Measurements from ENCODE around the gene CDC42SE1. TPM values are rescaled to one million over a fixed set of nuclear protein-coding genes. Genes with fewer than 3 reads are reported as not detected.

Gene CDC42SE1
- total and polyA plus RNA-seq, 2 donors: 92.0 to 95.9 TPM

GRCh38 chr1:151008244-151009205, 50.9 kb downstream of the CDC42SE1 start, which contains the start of gene PRUNE1:
Gene PRUNE1 (plus strand): TSS chr1:151008449. CDS start chr1:151008633, 184 bp downstream.
- H3K4me1 ChIP-seq (ENCODE audit: control insufficient read depth in 2 of 2, insufficient read depth in 2 of 2, low read length in 2 of 2): peaks cover 37 to 54% of the 10 kb centered on the region in 2 donors
- H3K9me3 ChIP-seq (ENCODE audit: control insufficient read depth in 2 of 2, insufficient read depth in 1 of 2, low read length in 1 of 2): no peaks in the 10 kb centered on the region
- under 1% methylated on average over 69 of the region's 69 CpGs for WGBS
- DNase-seq (ENCODE audit: low read depth in 6 of 9, low spot score in 9 of 9): peak; percentile 86 to 97 (median 90)
- H3K27ac ChIP-seq (ENCODE audit: low read depth in 1 of 2, low read length in 1 of 2): peak within 1 kb of the TSS; percentile 84
- peaks cover 3 to 6% of the 10 kb centered on the region in 2 donors for H3K36me3 ChIP-seq (ENCODE audit: control insufficient read depth in 2 of 2, insufficient read depth in 2 of 2, low read length in 1 of 2)
- H3K4me3 ChIP-seq (ENCODE audit: low read length in 2 of 2): peak within 1 kb of the TSS; percentile 81 to 93
- no peaks in the 10 kb centered on the region for H3K27me3 ChIP-seq (ENCODE audit: control insufficient read depth in 2 of 2, insufficient read depth in 1 of 2, low read length in 1 of 2)

- peaks cover 44 to 61% of the 10 kb centered on the region in 2 donors for H3K4me1 ChIP-seq (ENCODE audit: control insufficient read depth in 2 of 2, insufficient read depth in 2 of 2, low read length in 2 of 2)
- no peaks in the 10 kb centered on the region for H3K27me3 ChIP-seq (ENCODE audit: control insufficient read depth in 2 of 2, insufficient read depth in 1 of 2, low read length in 1 of 2)
- no peaks in the 10 kb centered on the region for H3K9me3 ChIP-seq (ENCODE audit: control insufficient read depth in 2 of 2, insufficient read depth in 1 of 2, low read length in 1 of 2)
- H3K4me3 ChIP-seq (ENCODE audit: low read length in 2 of 2): peak overlapping the region; percentile 81 to 93
- peaks cover under 1 to 6% of the 10 kb centered on the region in 2 donors for H3K36me3 ChIP-seq (ENCODE audit: control insufficient read depth in 2 of 2, insufficient read depth in 2 of 2, low read length in 1 of 2)
- DNase-seq (ENCODE audit: low read depth in 6 of 9, low spot score in 9 of 9): no peak
- H3K27ac ChIP-seq (ENCODE audit: low read depth in 1 of 2, low read length in 1 of 2): peak overlapping the region; percentile 84
- 44% methylated on average over 4 of the region's 4 CpGs for WGBS
These were observed 51.6 kb downstream of the CDC42SE1 start for GRCh38 chr1:151007853-151008243.

- WGBS: 2% methylated on average over 18 of the region's 18 CpGs
- Histone ChIP-seq H3K36me3 (ENCODE audit: control insufficient read depth in 2 of 2, insufficient read depth in 2 of 2, low read length in 1 of 2) (no peaks in the 10 kb centered on the region), H3K4me1 (ENCODE audit: control insufficient read depth in 2 of 2, insufficient read depth in 2 of 2, low read length in 2 of 2) (peaks cover 52 to 69% of the 10 kb centered on the region in 2 donors), H3K4me3 (ENCODE audit: low read length in 2 of 2) (peak within 1 kb of the TSS; percentile 41 to 47), H3K9me3 (ENCODE audit: control insufficient read depth in 2 of 2, insufficient read depth in 1 of 2, low read length in 1 of 2) (no peaks in the 10 kb centered on the region), H3K27me3 (ENCODE audit: control insufficient read depth in 2 of 2, insufficient read depth in 1 of 2, low read length in 1 of 2) (no peaks in the 10 kb centered on the region), H3K27ac (ENCODE audit: low read depth in 1 of 2, low read length in 1 of 2) (peak within 1 kb of the TSS; percentile 84)
- peak in 3 of 9 donors; percentile 23 to 63 (median 36) for DNase-seq (ENCODE audit: low read depth in 6 of 9, low spot score in 9 of 9)
These were observed 52.9 kb downstream of the CDC42SE1 start, which contains the start of gene MINDY1 for GRCh38 chr1:151006327-151007052. Gene MINDY1 (minus strand): TSS chr1:151006902. CDS start chr1:151002617, 4,285 bp downstream.

- no peaks in the 10 kb centered on the region for H3K36me3 ChIP-seq (ENCODE audit: control insufficient read depth in 2 of 2, insufficient read depth in 2 of 2, low read length in 1 of 2)
These were observed 53.6 kb downstream of the CDC42SE1 start for GRCh38 chr1:151005729-151006319.

GRCh38 chr1:151003180-151003579, 56.2 kb downstream of the CDC42SE1 start:
- Histone ChIP-seq H3K4me3 (ENCODE audit: low read length in 2 of 2) (no peak overlapping the region), H3K27ac (ENCODE audit: low read depth in 1 of 2, low read length in 1 of 2) (peak overlapping the region in 1 of 2 donors; percentile 21), H3K36me3 (ENCODE audit: control insufficient read depth in 2 of 2, insufficient read depth in 2 of 2, low read length in 1 of 2) (no peaks in the 10 kb centered on the region), H3K27me3 (ENCODE audit: control insufficient read depth in 2 of 2, insufficient read depth in 1 of 2, low read length in 1 of 2) (no peaks in the 10 kb centered on the region), H3K4me1 (ENCODE audit: control insufficient read depth in 2 of 2, insufficient read depth in 2 of 2, low read length in 2 of 2) (peaks cover 37 to 60% of the 10 kb centered on the region in 2 donors), H3K9me3 (ENCODE audit: control insufficient read depth in 2 of 2, insufficient read depth in 1 of 2, low read length in 1 of 2) (no peaks in the 10 kb centered on the region)
- DNase-seq (ENCODE audit: low read depth in 6 of 9, low spot score in 9 of 9): peak in 3 of 9 donors; percentile 35 to 69 (median 42)

More at GRCh38 chr1:151005729-151006319, 53.6 kb downstream of the CDC42SE1 start:
- H3K27ac ChIP-seq (ENCODE audit: low read depth in 1 of 2, low read length in 1 of 2): peak overlapping the region; percentile 65 to 70
- 49% methylated on average over 4 of the region's 4 CpGs for WGBS
- no peaks in the 10 kb centered on the region for H3K27me3 ChIP-seq (ENCODE audit: control insufficient read depth in 2 of 2, insufficient read depth in 1 of 2, low read length in 1 of 2)
- H3K4me3 ChIP-seq (ENCODE audit: low read length in 2 of 2): peak overlapping the region; percentile 41 to 47
- no peak for DNase-seq (ENCODE audit: low read depth in 6 of 9, low spot score in 9 of 9)
- H3K4me1 ChIP-seq (ENCODE audit: control insufficient read depth in 2 of 2, insufficient read depth in 2 of 2, low read length in 2 of 2): peaks cover 52 to 66% of the 10 kb centered on the region in 2 donors
- no peaks in the 10 kb centered on the region for H3K9me3 ChIP-seq (ENCODE audit: control insufficient read depth in 2 of 2, insufficient read depth in 1 of 2, low read length in 1 of 2)

- DNase-seq (ENCODE audit: low read depth in 6 of 9, low spot score in 9 of 9): no peak
- 83% methylated on average over 2 of the region's 2 CpGs for WGBS
- Histone ChIP-seq H3K4me3 (ENCODE audit: low read length in 2 of 2) (no peak overlapping the region), H3K4me1 (ENCODE audit: control insufficient read depth in 2 of 2, insufficient read depth in 2 of 2, low read length in 2 of 2) (peaks cover 33 to 55% of the 10 kb centered on the region in 2 donors), H3K27me3 (ENCODE audit: control insufficient read depth in 2 of 2, insufficient read depth in 1 of 2, low read length in 1 of 2) (no peaks in the 10 kb centered on the region), H3K9me3 (ENCODE audit: control insufficient read depth in 2 of 2, insufficient read depth in 1 of 2, low read length in 1 of 2) (no peaks in the 10 kb centered on the region), H3K36me3 (ENCODE audit: control insufficient read depth in 2 of 2, insufficient read depth in 2 of 2, low read length in 1 of 2) (peaks cover 0 to 1% of the 10 kb centered on the region in 2 donors), H3K27ac (ENCODE audit: low read depth in 1 of 2, low read length in 1 of 2) (no peak overlapping the region)
These were observed 56.8 kb downstream of the CDC42SE1 start for GRCh38 chr1:151002611-151003010.

- Histone ChIP-seq H3K36me3 (ENCODE audit: control insufficient read depth in 2 of 2, insufficient read depth in 2 of 2, low read length in 1 of 2) (peaks cover 0 to 4% of the 10 kb centered on the region in 2 donors), H3K27ac (ENCODE audit: low read depth in 1 of 2, low read length in 1 of 2) (no peak overlapping the region), H3K4me1 (ENCODE audit: control insufficient read depth in 2 of 2, insufficient read depth in 2 of 2, low read length in 2 of 2) (peaks cover 30 to 49% of the 10 kb centered on the region in 2 donors), H3K27me3 (ENCODE audit: control insufficient read depth in 2 of 2, insufficient read depth in 1 of 2, low read length in 1 of 2) (no peaks in the 10 kb centered on the region), H3K4me3 (ENCODE audit: low read length in 2 of 2) (no peak overlapping the region), H3K9me3 (ENCODE audit: control insufficient read depth in 2 of 2, insufficient read depth in 1 of 2, low read length in 1 of 2) (no peaks in the 10 kb centered on the region)
- no peak for DNase-seq (ENCODE audit: low read depth in 6 of 9, low spot score in 9 of 9)
- WGBS: 99% methylated on average over 3 of the region's 3 CpGs
These were observed 57.4 kb downstream of the CDC42SE1 start for GRCh38 chr1:151002051-151002450.

GRCh38 chr1:151001602-151002001, 57.8 kb downstream of the CDC42SE1 start:
- DNase-seq (ENCODE audit: low read depth in 6 of 9, low spot score in 9 of 9): no peak
- no peak overlapping the region for H3K27ac ChIP-seq (ENCODE audit: low read depth in 1 of 2, low read length in 1 of 2)
- peaks cover 0 to 4% of the 10 kb centered on the region in 2 donors for H3K36me3 ChIP-seq (ENCODE audit: control insufficient read depth in 2 of 2, insufficient read depth in 2 of 2, low read length in 1 of 2)
- no peaks in the 10 kb centered on the region for H3K9me3 ChIP-seq (ENCODE audit: control insufficient read depth in 2 of 2, insufficient read depth in 1 of 2, low read length in 1 of 2)
- H3K4me1 ChIP-seq (ENCODE audit: control insufficient read depth in 2 of 2, insufficient read depth in 2 of 2, low read length in 2 of 2): peaks cover 25 to 45% of the 10 kb centered on the region in 2 donors
- WGBS: 97% methylated on average over 4 of the region's 4 CpGs
- no peak overlapping the region for H3K4me3 ChIP-seq (ENCODE audit: low read length in 2 of 2)
- H3K27me3 ChIP-seq (ENCODE audit: control insufficient read depth in 2 of 2, insufficient read depth in 1 of 2, low read length in 1 of 2): no peaks in the 10 kb centered on the region

All from thymus (tissue), 11 donors.